ENCODE data around the gene CXCR5.

Gene CXCR5

GRCh38 chr11:118912742-118913410, 29.2 kb downstream of the CXCR5 start:
- Histone ChIP-seq H3K4me1 (peaks cover 28 to 100% (median 99%) of the 10 kb centered on the region in 4 donors), H3K9me3 (no peaks in the 10 kb centered on the region), H3K27me3 (no peaks in the 10 kb centered on the region), H3K36me3 (peaks cover 0 to 7% (median 5%) of the 10 kb centered on the region in 3 donors), H3K27ac (peak overlapping the region; percentile 85 to 99), H3K4me3 (peak overlapping the region; percentile 52 to 61)
- DNase-seq = no peak
- intact Hi-C loops (cut with DNase I; ENCODE audit: low total_unique reads) = no loop called here
- TF ChIP-seq, protein P1, sequence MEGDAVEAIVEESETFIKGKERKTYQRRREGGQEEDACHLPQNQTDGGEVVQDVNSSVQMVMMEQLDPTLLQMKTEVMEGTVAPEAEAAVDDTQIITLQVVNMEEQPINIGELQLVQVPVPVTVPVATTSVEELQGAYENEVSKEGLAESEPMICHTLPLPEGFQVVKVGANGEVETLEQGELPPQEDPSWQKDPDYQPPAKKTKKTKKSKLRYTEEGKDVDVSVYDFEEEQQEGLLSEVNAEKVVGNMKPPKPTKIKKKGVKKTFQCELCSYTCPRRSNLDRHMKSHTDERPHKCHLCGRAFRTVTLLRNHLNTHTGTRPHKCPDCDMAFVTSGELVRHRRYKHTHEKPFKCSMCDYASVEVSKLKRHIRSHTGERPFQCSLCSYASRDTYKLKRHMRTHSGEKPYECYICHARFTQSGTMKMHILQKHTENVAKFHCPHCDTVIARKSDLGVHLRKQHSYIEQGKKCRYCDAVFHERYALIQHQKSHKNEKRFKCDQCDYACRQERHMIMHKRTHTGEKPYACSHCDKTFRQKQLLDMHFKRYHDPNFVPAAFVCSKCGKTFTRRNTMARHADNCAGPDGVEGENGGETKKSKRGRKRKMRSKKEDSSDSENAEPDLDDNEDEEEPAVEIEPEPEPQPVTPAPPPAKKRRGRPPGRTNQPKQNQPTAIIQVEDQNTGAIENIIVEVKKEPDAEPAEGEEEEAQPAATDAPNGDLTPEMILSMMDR (IDR thresholded peaks at IDR 0.05) = no peak

DNA sequence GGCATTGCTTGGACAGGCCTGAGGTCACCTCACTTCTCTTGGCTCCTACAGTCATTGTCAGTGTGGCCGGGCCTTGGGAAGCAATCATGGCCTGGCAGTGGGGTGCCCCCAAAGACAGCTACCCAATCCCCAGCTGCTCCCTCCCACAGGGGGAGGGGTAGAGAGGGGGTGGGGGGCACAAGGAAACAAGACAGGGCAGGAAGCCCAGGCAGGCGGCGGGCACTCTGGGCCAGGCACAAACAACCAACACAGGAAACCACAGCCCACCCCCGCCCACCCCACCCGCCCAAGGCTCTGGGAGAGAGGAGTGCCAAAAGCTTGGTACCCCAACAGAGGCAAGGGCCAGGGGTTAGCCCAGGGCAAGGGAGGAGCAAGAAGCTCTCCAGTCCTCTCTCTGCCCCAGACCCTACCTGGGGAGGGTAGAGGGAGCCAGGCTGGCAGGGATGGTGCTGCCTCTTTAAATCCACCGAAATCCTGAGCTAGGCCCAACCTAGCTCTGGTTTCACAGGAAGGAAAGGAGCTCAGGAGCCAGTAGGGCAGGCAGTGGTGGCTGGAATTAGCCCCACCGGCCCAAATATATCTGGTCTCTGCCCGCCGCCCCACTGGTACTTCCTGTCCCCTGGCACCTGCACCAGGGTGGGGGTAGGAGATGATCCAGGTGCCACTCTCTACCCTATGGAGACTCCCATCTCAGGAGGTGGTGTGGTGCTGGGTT, 29.9 kb downstream of the CXCR5 start:
- TF ChIP-seq, protein P1 (IDR thresholded peaks at IDR 0.05) = no peak
- Histone ChIP-seq H3K27ac (peak overlapping the region; percentile 85 to 99), H3K27me3 (no peaks in the 10 kb centered on the region), H3K4me1 (peaks cover 28 to 100% (median 99%) of the 10 kb centered on the region in 4 donors), H3K9me3 (no peaks in the 10 kb centered on the region), H3K36me3 (no peaks in the 10 kb centered on the region), H3K4me3 (peak overlapping the region; percentile 2 to 21)
- intact Hi-C loops (cut with DNase I; ENCODE audit: low total_unique reads) = no loop called here
- DNase-seq = no peak

DNA sequence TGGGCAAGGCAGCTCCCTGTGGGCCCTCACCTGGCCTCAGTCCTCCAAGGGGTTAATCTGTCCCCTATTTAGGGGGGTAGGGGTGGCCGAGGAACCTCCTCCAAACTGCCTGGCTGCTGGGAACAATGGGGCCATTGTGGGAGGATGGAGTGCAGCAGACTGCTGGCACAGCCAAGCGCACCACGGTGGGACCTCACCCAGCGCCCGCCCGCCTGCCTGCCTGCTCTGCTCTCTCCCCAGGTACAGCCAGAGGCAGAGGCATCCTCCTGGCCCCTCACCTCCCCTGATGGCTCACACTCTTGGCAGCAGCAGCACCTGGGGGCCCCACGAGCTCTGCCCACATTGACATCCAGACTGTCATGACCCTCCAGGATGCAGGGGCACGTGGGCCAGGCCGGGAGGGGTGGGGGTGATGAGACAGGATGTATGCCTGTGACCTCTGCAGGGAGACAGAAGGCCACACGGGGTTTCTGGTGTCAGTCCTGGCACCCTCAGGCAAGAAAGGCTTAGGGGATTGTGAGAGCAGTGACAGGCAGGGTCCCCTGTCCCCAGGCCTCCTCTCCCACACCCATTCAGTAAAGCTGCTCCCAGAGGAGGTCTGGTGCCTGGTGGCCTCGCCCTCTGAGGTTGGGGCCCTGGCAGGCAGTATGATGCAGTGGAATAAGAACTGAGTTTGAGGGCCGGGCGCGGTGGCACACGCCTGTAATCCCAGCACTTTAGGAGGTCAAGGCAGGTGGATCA, 30.7 kb downstream of the CXCR5 start:
- no peaks in the 10 kb centered on the region for H3K27me3 ChIP-seq
- intact Hi-C loops (cut with DNase I; ENCODE audit: low total_unique reads) = no loop called here
- H3K36me3 ChIP-seq = no peaks in the 10 kb centered on the region
- H3K4me1 ChIP-seq = peaks cover 28 to 100% (median 99%) of the 10 kb centered on the region in 4 donors
- peak overlapping the region; percentile 2 to 21 for H3K4me3 ChIP-seq
- no peaks in the 10 kb centered on the region for H3K9me3 ChIP-seq
- peak overlapping the region; percentile 85 to 99 for H3K27ac ChIP-seq
- TF ChIP-seq, protein P1 (IDR thresholded peaks at IDR 0.05) = no peak
- DNase-seq = no peak

GRCh38 chr11:118914987-118915386, 31.3 kb downstream of the CXCR5 start:
- H3K27ac ChIP-seq = peak overlapping the region; percentile 85 to 99

GRCh38 chr11:118915396-118915795, 31.7 kb downstream of the CXCR5 start:
- TF ChIP-seq, protein P1 (IDR thresholded peaks at IDR 0.05) = no peak
- Histone ChIP-seq H3K36me3 (no peaks in the 10 kb centered on the region), H3K4me1 (peaks cover 31 to 100% (median 99%) of the 10 kb centered on the region in 4 donors), H3K27ac (peak overlapping the region; percentile 85 to 99), H3K4me3 (peak overlapping the region in 1 of 2 donors; percentile 19), H3K27me3 (no peaks in the 10 kb centered on the region), H3K9me3 (no peaks in the 10 kb centered on the region)
- intact Hi-C loops (cut with DNase I; ENCODE audit: low total_unique reads) = no loop called here
- no peak for DNase-seq

More at GRCh38 chr11:118914987-118915386, 31.3 kb downstream of the CXCR5 start:
- no peaks in the 10 kb centered on the region for H3K27me3 ChIP-seq
- no peaks in the 10 kb centered on the region for H3K36me3 ChIP-seq
- intact Hi-C loops (cut with DNase I; ENCODE audit: low total_unique reads) = no loop called here
- no peaks in the 10 kb centered on the region for H3K9me3 ChIP-seq
- no peak for DNase-seq
- H3K4me3 ChIP-seq = peak overlapping the region in 1 of 2 donors; percentile 21
- TF ChIP-seq, protein P1 (IDR thresholded peaks at IDR 0.05) = no peak
- peaks cover 28 to 100% (median 99%) of the 10 kb centered on the region in 4 donors for H3K4me1 ChIP-seq

All from tibial artery (tissue), 4 donors.